HEK293 (cell line): Measurements from ENCODE around the gene GNB5.

Source experiments
- CTCF ChIA-PET: fragments of 350-600 bp; formaldehyde crosslinking; extraction: SDS; loops from one replicate; lab custom pipeline; 2021; ENCODE audit warnings: antibody characterized with exemption; lab: Yijun Ruan, JAX
- POLR2A ChIA-PET: fragments of 300-600 bp; formaldehyde crosslinking; extraction: SDS; loops from one replicate; lab custom pipeline; 2020; ENCODE audit warnings: antibody characterized with exemption, inconsistent platforms; lab: Yijun Ruan, JAX
- H3K27ac ChIP-seq: fragments of 200-500 bp; sonication (Bioruptor generic); 2 replicates; pipeline ENCODE4 v1.5.1; 2014; ENCODE audit warnings: low read depth, low read length, control low read depth, inconsistent platforms; ENCODE audit errors: extremely low read depth
- H3K36me3 ChIP-seq, 2 experiments: fragments of 200-500 bp in 1 of 2; sonication (Bioruptor generic) in 1 of 2; 1 replicate in 1 of 2; 2 replicates in 1 of 2; pipeline ENCODE4 v1.5.1; 2014 to 2017; ENCODE audit warnings: inconsistent platforms in 2 of 2, low read length in 2 of 2; ENCODE audit not compliant: control insufficient read depth in 2 of 2, insufficient read depth in 1 of 2
- H3K4me1 ChIP-seq: fragments of 200-500 bp; sonication (Bioruptor generic); 2 replicates; pipeline ENCODE4 v1.5.1; 2014; ENCODE audit warnings: mild to moderate bottlenecking, low read length, inconsistent platforms; ENCODE audit not compliant: control insufficient read depth, insufficient read depth
- H3K4me3 ChIP-seq: 2 replicates; pipeline ENCODE4 v1.5.1; 2011; ENCODE audit warnings: low read depth, mild to moderate bottlenecking, control low read depth, low read length, moderate library complexity
- H3K9me3 ChIP-seq: fragments of 200-500 bp; sonication (Bioruptor generic); 2 replicates; pipeline ENCODE4 v1.5.1; 2014; ENCODE audit warnings: low read depth, low read length, inconsistent platforms; ENCODE audit not compliant: control insufficient read depth, insufficient read depth
- GLI2 ChIP-seq: fragments of 450-650 bp; formaldehyde crosslinking; IDR thresholded peaks from 2 replicates; pipeline ENCODE4; 2017; ENCODE audit warnings: missing biosample characterization, missing genetic modification characterization, low read depth, borderline replicate concordance
- HOXC10 ChIP-seq: sonication (generic); formaldehyde crosslinking; IDR thresholded peaks from 2 replicates; pipeline ENCODE4 v1.8.1; 2023; ENCODE audit warnings: mild to moderate bottlenecking, missing genetic modification reagents
- KLF10 ChIP-seq: fragments of 450-650 bp; IDR thresholded peaks from 2 replicates; pipeline ENCODE4 v1.5.1; 2018; ENCODE audit warnings: missing biosample characterization, mild to moderate bottlenecking, missing genetic modification characterization
- KLF7 ChIP-seq: fragments of 450-650 bp; formaldehyde crosslinking; IDR thresholded peaks from 2 replicates; pipeline ENCODE4 v1.5.1; 2016; ENCODE audit warnings: missing biosample characterization, missing genetic modification characterization, borderline replicate concordance
- MYNN ChIP-seq: fragments of 450-650 bp; formaldehyde crosslinking; IDR thresholded peaks from 2 replicates; pipeline ENCODE4 v1.5.1; 2016; ENCODE audit warnings: missing biosample characterization, missing genetic modification characterization, borderline replicate concordance
- PRDM6 ChIP-seq: fragments of 450-650 bp; formaldehyde crosslinking; IDR thresholded peaks from 2 replicates; pipeline ENCODE4 v1.5.1; 2017; ENCODE audit warnings: missing biosample characterization, missing genetic modification characterization
- SP3 ChIP-seq: fragments of 450-650 bp; formaldehyde crosslinking; IDR thresholded peaks from 2 replicates; pipeline ENCODE4 v1.5.1; 2016; ENCODE audit warnings: missing biosample characterization, missing genetic modification characterization
- SP7 ChIP-seq: fragments of 450-650 bp; formaldehyde crosslinking; IDR thresholded peaks from 2 replicates; pipeline ENCODE4 v1.5.1; 2016; ENCODE audit warnings: missing biosample characterization, missing genetic modification characterization
- WT1 ChIP-seq: fragments of 450-650 bp; formaldehyde crosslinking; IDR thresholded peaks from 2 replicates; pipeline ENCODE4 v1.5.1; 2016; ENCODE audit warnings: missing biosample characterization, missing genetic modification characterization
- ZBTB1 ChIP-seq: fragments of 450-650 bp; formaldehyde crosslinking; IDR thresholded peaks from 2 replicates; pipeline ENCODE4 v1.5.1; 2016; ENCODE audit warnings: missing biosample characterization, missing genetic modification characterization
- ZNF140 ChIP-seq: fragments of 450-650 bp; formaldehyde crosslinking; IDR thresholded peaks from 2 replicates; pipeline ENCODE4 v1.5.1; 2016; ENCODE audit warnings: missing biosample characterization, missing genetic modification characterization
- ZNF148 ChIP-seq: fragments of 450-650 bp; formaldehyde crosslinking; IDR thresholded peaks from 2 replicates; pipeline ENCODE4 v1.5.0; 2017; ENCODE audit warnings: missing biosample characterization, missing genetic modification characterization, borderline replicate concordance
- ZNF19 ChIP-seq: fragments of 450-650 bp; formaldehyde crosslinking; IDR thresholded peaks from 2 replicates; pipeline ENCODE4; 2016; ENCODE audit warnings: missing biosample characterization, missing genetic modification characterization, low read depth
- ZNF24 ChIP-seq: fragments of 450-650 bp; formaldehyde crosslinking; IDR thresholded peaks from 2 replicates; pipeline ENCODE4 v1.5.1; 2016; ENCODE audit warnings: missing biosample characterization, missing genetic modification characterization
- ZNF266 ChIP-seq: fragments of 450-650 bp; formaldehyde crosslinking; IDR thresholded peaks from 2 replicates; pipeline ENCODE4 v1.5.1; 2016; ENCODE audit warnings: missing biosample characterization, missing genetic modification characterization, low read depth
- ZNF391 ChIP-seq: fragments of 450-650 bp; formaldehyde crosslinking; IDR thresholded peaks from 2 replicates; pipeline ENCODE4 v1.5.1; 2016; ENCODE audit warnings: low read depth, missing biosample characterization, missing genetic modification characterization, borderline replicate concordance
- ZNF433 ChIP-seq: fragments of 450-650 bp; formaldehyde crosslinking; IDR thresholded peaks from 2 replicates; pipeline ENCODE4 v1.5.1; 2016; ENCODE audit warnings: missing biosample characterization, missing genetic modification characterization, low read depth
- ZNF48 ChIP-seq: fragments of 450-650 bp; formaldehyde crosslinking; IDR thresholded peaks from 2 replicates; pipeline ENCODE4 v1.5.1; 2016; ENCODE audit warnings: missing biosample characterization, missing genetic modification characterization
- ZNF596 ChIP-seq: fragments of 450-650 bp; IDR thresholded peaks from 2 replicates; pipeline ENCODE4 v1.5.0; 2018; ENCODE audit warnings: missing biosample characterization, mild to moderate bottlenecking, missing genetic modification characterization, moderate library complexity
- ZNF664 ChIP-seq: fragments of 450-650 bp; formaldehyde crosslinking; IDR thresholded peaks from 2 replicates; pipeline ENCODE4 v1.5.1; 2016; ENCODE audit warnings: missing biosample characterization, missing genetic modification characterization
- ZNF701 ChIP-seq: fragments of 450-650 bp; formaldehyde crosslinking; IDR thresholded peaks from 2 replicates; pipeline ENCODE4 v1.5.1; 2016; ENCODE audit warnings: missing biosample characterization, missing genetic modification characterization
- ZNF830 ChIP-seq: fragments of 450-650 bp; IDR thresholded peaks from 2 replicates; pipeline ENCODE4 v1.5.0; 2018; ENCODE audit warnings: missing biosample characterization, missing genetic modification characterization, low read depth, mild to moderate bottlenecking, moderate library complexity
- TF ChIP-seq, protein P1 (sequence below): fragments of 450-650 bp; formaldehyde crosslinking; conservative IDR thresholded peaks from 2 replicates; pipeline ENCODE4 v1.5.1; 2016; ENCODE audit warnings: low read depth, missing biosample characterization, missing genetic modification characterization
- TF ChIP-seq, protein P2 (sequence below): fragments of 450-650 bp; formaldehyde crosslinking; IDR thresholded peaks from 2 replicates; pipeline ENCODE4 v1.5.1; 2017; ENCODE audit warnings: missing biosample characterization, missing genetic modification characterization

The GNB5 gene

GRCh38 chr15:52114261-52115055 lies 76.7 kb downstream of the GNB5 start:
- ChIA-PET CTCF (interaction anchor here (0.7 to 1.3 kb wide), 3 partner anchors 24 to 94 kb away, joined by 3 to 4 read pairs (median 3); no protein-coding TSS in a partner anchor), POLR2A (interaction anchor here (0.6 kb wide), 1 partner anchor 99 kb away, joined by 5 read pairs; no protein-coding TSS in a partner anchor)
- H3K27ac ChIP-seq = no peak overlapping the region
- H3K9me3 ChIP-seq = no peaks in the 10 kb centered on the region
- no peaks in the 10 kb centered on the region for H3K4me1 ChIP-seq
- H3K4me3 ChIP-seq = no peak overlapping the region
- H3K36me3 ChIP-seq = no peaks in the 10 kb centered on the region
- TF ChIP-seq ZNF24 (tag by site-specific recombination) = no peak
- TF ChIP-seq, protein P1, sequence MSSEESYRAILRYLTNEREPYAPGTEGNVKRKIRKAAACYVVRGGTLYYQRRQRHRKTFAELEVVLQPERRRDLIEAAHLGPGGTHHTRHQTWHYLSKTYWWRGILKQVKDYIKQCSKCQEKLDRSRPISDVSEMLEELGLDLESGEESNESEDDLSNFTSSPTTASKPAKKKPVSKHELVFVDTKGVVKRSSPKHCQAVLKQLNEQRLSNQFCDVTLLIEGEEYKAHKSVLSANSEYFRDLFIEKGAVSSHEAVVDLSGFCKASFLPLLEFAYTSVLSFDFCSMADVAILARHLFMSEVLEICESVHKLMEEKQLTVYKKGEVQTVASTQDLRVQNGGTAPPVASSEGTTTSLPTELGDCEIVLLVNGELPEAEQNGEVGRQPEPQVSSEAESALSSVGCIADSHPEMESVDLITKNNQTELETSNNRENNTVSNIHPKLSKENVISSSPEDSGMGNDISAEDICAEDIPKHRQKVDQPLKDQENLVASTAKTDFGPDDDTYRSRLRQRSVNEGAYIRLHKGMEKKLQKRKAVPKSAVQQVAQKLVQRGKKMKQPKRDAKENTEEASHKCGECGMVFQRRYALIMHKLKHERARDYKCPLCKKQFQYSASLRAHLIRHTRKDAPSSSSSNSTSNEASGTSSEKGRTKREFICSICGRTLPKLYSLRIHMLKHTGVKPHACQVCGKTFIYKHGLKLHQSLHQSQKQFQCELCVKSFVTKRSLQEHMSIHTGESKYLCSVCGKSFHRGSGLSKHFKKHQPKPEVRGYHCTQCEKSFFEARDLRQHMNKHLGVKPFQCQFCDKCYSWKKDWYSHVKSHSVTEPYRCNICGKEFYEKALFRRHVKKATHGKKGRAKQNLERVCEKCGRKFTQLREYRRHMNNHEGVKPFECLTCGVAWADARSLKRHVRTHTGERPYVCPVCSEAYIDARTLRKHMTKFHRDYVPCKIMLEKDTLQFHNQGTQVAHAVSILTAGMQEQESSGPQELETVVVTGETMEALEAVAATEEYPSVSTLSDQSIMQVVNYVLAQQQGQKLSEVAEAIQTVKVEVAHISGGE (tag by site-specific recombination) = no peak
- TF ChIP-seq GLI2 (tag by site-specific recombination) = no peak
- no peak for TF ChIP-seq HOXC10 (CRISPR knock-in tag)
- TF ChIP-seq PRDM6 (tag by site-specific recombination) = no peak
- TF ChIP-seq, protein P2, sequence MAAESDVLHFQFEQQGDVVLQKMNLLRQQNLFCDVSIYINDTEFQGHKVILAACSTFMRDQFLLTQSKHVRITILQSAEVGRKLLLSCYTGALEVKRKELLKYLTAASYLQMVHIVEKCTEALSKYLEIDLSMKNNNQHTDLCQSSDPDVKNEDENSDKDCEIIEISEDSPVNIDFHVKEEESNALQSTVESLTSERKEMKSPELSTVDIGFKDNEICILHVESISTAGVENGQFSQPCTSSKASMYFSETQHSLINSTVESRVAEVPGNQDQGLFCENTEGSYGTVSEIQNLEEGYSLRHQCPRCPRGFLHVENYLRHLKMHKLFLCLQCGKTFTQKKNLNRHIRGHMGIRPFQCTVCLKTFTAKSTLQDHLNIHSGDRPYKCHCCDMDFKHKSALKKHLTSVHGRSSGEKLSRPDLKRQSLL (tag by site-specific recombination) = no peak
- TF ChIP-seq MYNN = no peak
- TF ChIP-seq KLF7 (tag by site-specific recombination) = no peak
- TF ChIP-seq ZNF48 = no peak
- TF ChIP-seq ZNF830 (tag by site-specific recombination) = no peak
- TF ChIP-seq ZNF701 = no peak
- no peak for TF ChIP-seq ZNF148 (tag by site-specific recombination)
- TF ChIP-seq, all 188 proteins: peak for 0

DNA sequence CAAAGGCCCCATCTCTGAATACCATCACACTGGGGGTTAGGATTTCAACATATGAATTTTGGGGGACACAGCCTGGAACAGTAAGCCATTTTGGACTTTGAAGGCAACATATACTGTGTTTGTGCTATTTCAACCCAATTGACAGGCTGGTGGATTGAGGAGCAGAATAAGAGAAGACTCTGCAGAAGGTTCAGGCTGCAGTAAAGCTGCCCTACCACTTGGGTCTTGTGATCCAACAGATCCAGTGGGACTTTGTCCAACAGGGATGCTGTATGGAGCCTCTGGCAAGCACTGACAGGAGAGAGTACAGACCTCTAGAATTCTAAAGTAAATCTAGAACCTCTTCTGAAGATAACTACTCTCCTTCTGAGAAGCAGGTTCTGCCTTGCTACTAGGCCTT lies 77.5 kb downstream of the GNB5 start:
- POLR2A ChIA-PET = interaction anchor here (0.6 kb wide), 1 partner anchor 98 kb away, joined by 5 read pairs; no protein-coding TSS in a partner anchor
- TF ChIP-seq ZNF596 (tag by site-specific recombination) (no peak), PRDM6 (tag by site-specific recombination) (no peak), SP3 (tag by site-specific recombination) (no peak), ZNF433 (no peak), ZNF19 (tag by site-specific recombination) (no peak), ZNF664 (tag by site-specific recombination) (no peak), ZNF701 (no peak), SP7 (tag by site-specific recombination) (no peak), ZNF391 (no peak), ZNF266 (no peak), ZBTB1 (tag by site-specific recombination) (no peak), KLF10 (tag by site-specific recombination) (no peak), MYNN (no peak), WT1 (tag by site-specific recombination) (no peak), ZNF140 (tag by site-specific recombination) (no peak)

More for the DNA sequence above, 77.5 kb downstream of the GNB5 start:
- H3K36me3 ChIP-seq = no peaks in the 10 kb centered on the region
- H3K9me3 ChIP-seq = no peaks in the 10 kb centered on the region
- no peak overlapping the region for H3K4me3 ChIP-seq
- H3K27ac ChIP-seq = no peak overlapping the region
- CTCF ChIA-PET = no interaction called here
- no peaks in the 10 kb centered on the region for H3K4me1 ChIP-seq
